Lower leg skin (tissue), 3 donors: ENCODE results near the gene NAV2.

Source experiments
- CTCF ChIP-seq, 3 donors: fragments of 450-650 bp; IDR thresholded peaks; one replicate each; pipeline ENCODE4 v1.5.1; 2016; ENCODE audit warnings: antibody characterized with exemption in 3 of 3, mild to moderate bottlenecking in 3 of 3, moderate library complexity in 2 of 3
- POLR2A ChIP-seq, 2 donors: fragments of 450-650 bp; IDR thresholded peaks; one replicate each; pipeline ENCODE4 v1.6.1; 2016 to 2017; ENCODE audit warnings: antibody characterized with exemption in 2 of 2, mild to moderate bottlenecking in 1 of 2, moderate library complexity in 1 of 2

GRCh38 chr11:19689281-19690000 is 23.2 kb upstream of the NAV2 start:
- no peak for TF ChIP-seq CTCF (IDR thresholded peaks at IDR 0.05)
- TF ChIP-seq POLR2A (IDR thresholded peaks at IDR 0.05) = no peak
